HG03108 (cell line): ENCODE measurements around the gene MRPS24.
"Not testable (repeated sequence)": the region's sequence is repeated elsewhere in the genome, so short reads cannot be mapped to it uniquely, and the experiment has no call there.

ENCODE experiments used
- ATAC-seq: cut with Tn5 transposase; IDR thresholded peaks from one replicate; pipeline ENCODE4 v1.9.1; 2021; ENCODE audit warnings: moderate library complexity; ENCODE audit not compliant: unreplicated experiment

Gene MRPS24

GRCh38 chr7:43869006-43869866 is at the start of gene MRPS24:
MRPS24 (minus strand) TSS chr7:43869517; CDS start chr7:43869495, 22 bp downstream.
- ATAC-seq: peak; percentile 91

DNA sequence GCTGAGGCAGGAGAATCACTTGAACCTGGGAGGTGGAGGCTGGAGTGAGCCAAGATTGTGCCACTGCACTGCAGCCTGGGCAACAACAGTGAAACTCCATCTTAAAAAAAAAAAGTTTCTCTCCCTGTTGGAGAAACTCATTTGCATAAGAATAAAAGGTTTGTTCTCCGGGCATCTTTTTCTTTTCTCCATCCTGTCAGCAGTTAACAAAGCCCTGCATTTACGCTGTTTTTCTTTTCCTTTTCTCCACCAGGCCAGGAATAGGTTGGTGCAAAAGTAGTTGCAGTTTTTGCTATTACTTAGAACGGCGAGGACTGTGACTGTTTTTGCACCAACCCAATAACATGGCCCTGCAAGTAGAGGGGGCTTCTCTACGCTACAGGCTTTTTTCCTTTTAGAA is 46.6 kb upstream of the MRPS24 start:
- ATAC-seq: no peak

DNA sequence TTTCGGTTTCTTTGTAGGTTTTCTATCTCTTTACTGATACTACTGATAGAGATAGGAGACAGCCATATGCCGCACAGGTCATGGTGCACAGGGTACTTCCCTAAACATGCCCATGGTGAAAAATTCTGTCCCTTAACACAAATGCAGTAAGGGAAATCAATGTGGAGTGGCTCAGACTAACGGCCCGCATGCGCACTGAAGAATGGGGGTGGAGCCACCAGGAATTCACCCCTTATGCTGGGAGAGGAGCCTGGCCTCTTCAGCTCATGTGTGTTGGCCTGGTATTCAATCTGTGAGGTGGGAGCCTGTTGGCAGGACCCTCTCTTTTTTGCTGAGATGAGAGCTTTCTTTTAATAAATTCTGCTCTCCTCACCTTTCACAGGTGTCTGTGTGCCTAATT is 45.5 kb upstream of the MRPS24 start:
- ATAC-seq: no peak

GRCh38 chr7:43906331-43907010 is 37.2 kb upstream of the MRPS24 start, which contains the start of gene URGCP:
URGCP (minus strand) TSS chr7:43906596; CDS start chr7:43906575, 21 bp downstream.
- peak; percentile 71 for ATAC-seq

DNA sequence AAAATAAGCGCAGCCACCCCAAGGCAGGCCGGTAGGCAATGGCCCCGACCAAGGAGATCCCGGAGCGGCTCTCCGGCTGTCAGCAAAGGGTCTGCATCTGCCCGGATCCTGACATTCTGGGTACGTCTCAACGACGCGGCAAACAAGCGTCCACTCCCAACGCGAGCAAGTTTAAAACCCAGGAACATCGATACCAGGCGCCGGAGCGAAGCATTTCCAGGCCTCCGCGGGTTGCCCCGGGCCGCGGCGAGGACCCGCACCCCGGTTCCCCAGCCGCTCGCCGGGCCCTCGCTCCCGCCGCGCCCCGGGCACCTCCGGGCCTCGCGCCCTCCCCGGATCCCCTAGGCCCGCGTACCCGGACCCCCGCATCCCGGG is 36.6 kb upstream of the MRPS24 start:
- peak; percentile 21 for ATAC-seq

- no peak for ATAC-seq
Observed at GRCh38 chr7:43905209-43905946, 36.1 kb upstream of the MRPS24 start.

DNA sequence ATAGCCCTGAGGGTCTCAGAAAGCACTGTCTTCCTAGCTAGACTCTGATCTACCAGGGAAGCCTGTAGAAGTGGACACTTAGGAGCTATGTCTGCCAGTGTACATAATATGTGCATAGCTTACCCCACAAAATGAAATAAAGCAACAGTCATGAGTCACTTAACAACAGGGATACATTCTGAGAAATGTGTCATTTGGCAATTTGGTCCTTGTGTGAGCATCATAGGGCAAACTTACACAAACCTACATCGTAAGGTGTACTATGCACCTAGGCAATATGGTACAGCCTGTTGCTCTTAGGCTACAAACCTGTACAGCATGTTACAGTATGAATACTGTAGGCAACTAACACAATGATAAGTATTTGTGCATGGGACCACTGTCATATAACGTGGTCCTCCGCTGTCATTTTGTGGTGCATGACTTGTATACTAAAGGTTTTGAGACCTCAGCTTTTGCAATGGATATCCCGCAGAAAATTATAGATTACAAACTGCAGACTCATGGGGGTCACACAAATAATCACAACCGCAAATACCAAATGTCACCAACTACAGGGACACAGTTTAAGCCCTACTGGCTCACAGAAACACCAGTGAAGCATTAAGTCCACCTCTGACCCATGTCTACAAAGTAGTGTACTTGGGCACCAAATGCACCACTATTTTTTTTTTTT is 35.4 kb upstream of the MRPS24 start:
- no peak for ATAC-seq

- no peak for ATAC-seq
Observed at GRCh38 chr7:43902542-43903054, 33.3 kb upstream of the MRPS24 start.

- ATAC-seq: not testable (repeated sequence)
Observed at GRCh38 chr7:43898571-43898970, 29.3 kb upstream of the MRPS24 start.

DNA sequence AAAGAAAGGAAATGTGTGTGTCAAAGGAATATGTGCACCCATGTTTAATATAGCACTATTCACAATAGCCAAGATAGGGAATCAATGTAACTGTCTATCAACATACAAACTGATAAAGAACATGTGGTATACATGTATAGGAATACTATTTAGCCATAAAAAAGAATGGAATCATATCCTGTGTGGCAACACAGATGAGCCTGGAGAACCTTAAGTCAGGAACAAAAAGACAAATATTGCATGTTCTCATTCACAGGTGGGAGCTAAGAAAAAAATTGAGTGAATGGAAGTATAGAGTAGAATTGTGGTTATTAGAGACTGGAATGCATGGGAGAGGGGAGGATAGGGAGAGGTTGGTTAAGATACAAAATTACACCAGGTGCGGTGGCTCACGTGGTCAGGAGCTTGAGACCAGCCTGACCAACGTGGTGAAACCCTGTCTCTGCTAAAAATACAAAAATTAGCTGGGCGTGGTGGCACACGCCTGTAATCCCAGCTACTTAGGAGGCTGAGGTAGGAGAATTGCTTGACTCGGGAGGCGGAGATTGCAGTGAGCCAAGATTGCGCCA is 26.6 kb upstream of the MRPS24 start:
- no peak for ATAC-seq

- no peak for ATAC-seq
Observed at GRCh38 chr7:43891069-43891955, 22.0 kb upstream of the MRPS24 start.

DNA sequence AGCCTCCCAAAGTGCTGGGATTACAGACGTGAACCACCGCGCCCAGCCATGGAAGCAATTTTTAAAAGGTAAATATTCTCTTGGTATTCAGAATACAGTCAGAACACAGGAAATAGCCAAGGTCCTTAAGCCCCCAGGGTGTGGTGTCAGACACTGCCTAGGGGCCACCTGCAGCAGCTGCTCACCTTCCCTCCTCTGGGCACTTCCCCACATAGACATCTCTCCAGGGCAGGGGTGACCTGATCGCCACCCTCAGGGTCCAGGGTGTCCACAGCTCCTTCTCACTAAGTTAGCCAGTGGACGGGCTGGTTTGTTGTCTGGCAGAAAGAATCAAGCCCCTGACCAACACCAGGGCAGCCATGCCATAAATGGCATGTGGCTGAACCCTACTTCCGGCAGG is 21.2 kb upstream of the MRPS24 start:
- ATAC-seq: no peak

- ATAC-seq: no peak
Observed at GRCh38 chr7:43888993-43889945, 20.0 kb upstream of the MRPS24 start.

GRCh38 chr7:43884617-43885016 is 15.3 kb upstream of the MRPS24 start:
- no peak for ATAC-seq

GRCh38 chr7:43884209-43884608 is 14.9 kb upstream of the MRPS24 start:
- ATAC-seq: no peak

- no peak for ATAC-seq
Observed at GRCh38 chr7:43880596-43880995, 11.3 kb upstream of the MRPS24 start.

DNA sequence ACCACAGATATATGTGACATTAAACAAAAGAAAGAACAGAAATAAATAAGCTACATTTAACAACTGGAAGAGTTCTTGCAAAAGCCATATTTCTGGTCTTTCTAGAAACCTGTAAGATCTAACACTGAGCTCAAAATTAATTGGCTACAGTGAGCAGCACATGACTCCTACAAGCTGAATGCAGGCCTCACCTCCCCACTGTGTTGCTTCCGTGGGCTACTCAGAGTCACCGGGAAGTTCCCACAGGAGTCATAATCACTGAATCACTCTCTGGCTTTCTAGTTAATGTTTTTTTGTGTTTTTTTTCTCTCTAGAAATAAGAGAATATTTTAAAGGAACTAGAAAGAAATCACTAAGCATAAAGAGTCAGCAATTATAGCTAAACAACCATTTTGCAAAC is 10.2 kb upstream of the MRPS24 start:
- no peak for ATAC-seq

DNA sequence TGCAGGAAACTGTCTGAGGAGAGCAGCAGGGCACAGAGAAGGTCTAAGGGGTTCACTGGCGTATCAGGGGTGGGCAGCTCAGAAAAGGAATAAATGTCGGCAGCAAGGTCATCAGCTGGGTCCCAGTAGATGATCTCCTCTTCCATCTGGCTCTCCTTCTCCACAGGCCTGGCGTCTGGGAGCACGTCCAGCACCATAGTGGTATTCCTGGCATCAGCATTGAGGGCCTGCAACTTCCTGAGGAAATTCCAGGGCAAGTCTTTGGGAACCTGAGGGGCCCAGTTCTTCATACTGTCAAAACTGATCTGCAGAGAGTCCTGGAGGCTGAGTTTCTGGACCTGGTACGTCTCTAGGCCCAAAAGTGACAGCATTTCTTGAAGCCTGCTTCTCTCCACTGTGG is 9.6 kb upstream of the MRPS24 start:
- no peak for ATAC-seq
